Kidney (tissue), 14 donors: Measurements from ENCODE around the gene LIAS. TPM values are rescaled to one million over a fixed set of nuclear protein-coding genes. Genes with fewer than 3 reads are reported as not detected.

ENCODE experiments used
- DNase-seq, 5 donors: peaks; one replicate each; pipeline ENCODE4 v3.0.0-alpha.2; 2013 to 2020
- FAIRE-seq: peaks from 2 replicates; lab custom pipeline; 2012; peaks lifted over from hg19 to GRCh38; lab: Jason Lieb, UNC
- H3K27ac ChIP-seq, 2 donors: one replicate each; pipeline ENCODE4 v1.7.0; 2013; ENCODE audit warnings: low read depth in 2 of 2, low read length in 2 of 2, inconsistent platforms in 1 of 2
- H3K27me3 ChIP-seq: one replicate; pipeline ENCODE4 v1.7.1; 2013; ENCODE audit warnings: low read length, inconsistent platforms; ENCODE audit not compliant: control insufficient read depth, insufficient read depth
- H3K36me3 ChIP-seq, 3 donors: one replicate each; pipeline versions ENCODE4 v1.7.0 to v1.7.1; 2013; ENCODE audit warnings: low read length in 3 of 3, control low read depth in 1 of 3, inconsistent platforms in 1 of 3; ENCODE audit not compliant: insufficient read depth in 3 of 3, control insufficient read depth in 2 of 3
- H3K4me1 ChIP-seq, 3 donors: one replicate each; pipeline versions ENCODE4 v1.7.0 to v1.7.1; 2013; ENCODE audit warnings: low read length in 3 of 3, inconsistent platforms in 1 of 3, low read depth in 1 of 3; ENCODE audit not compliant: control insufficient read depth in 2 of 3, insufficient read depth in 2 of 3
- H3K4me3 ChIP-seq, 3 donors: one replicate each; pipeline versions ENCODE4 v1.7.0 to v1.8.1; 2013; ENCODE audit warnings: low read length in 3 of 3, control low read depth in 1 of 3, inconsistent platforms in 1 of 3
- H3K9ac ChIP-seq, 3 donors: one replicate each; pipeline versions ENCODE4 v1.7.0 to v1.7.1; 2013; ENCODE audit warnings: low read length in 3 of 3, control low read depth in 1 of 3, inconsistent platforms in 1 of 3
- H3K9me3 ChIP-seq, 3 donors: one replicate each; pipeline versions ENCODE4 v1.7.0 to v1.7.1; 2013; ENCODE audit warnings: low read length in 3 of 3, control low read depth in 1 of 3, inconsistent platforms in 1 of 3; ENCODE audit not compliant: control insufficient read depth in 2 of 3, insufficient read depth in 1 of 3
- CTCF ChIP-seq: IDR thresholded peaks from 3 replicates; pipeline ENCODE4 v1.5.1; 2012; ENCODE audit warnings: mild to moderate bottlenecking, moderate library complexity, borderline replicate concordance; ENCODE audit not compliant: insufficient read depth; ENCODE audit errors: extremely low read depth
- intact Hi-C: fragments of 100-400 bp; cut with DNase I; formaldehyde crosslinking; loops from one replicate; pipeline ENCODE4 v1.11.1; 2022
- polyA plus RNA-seq: library from polyadenylated mRNA; stranded (reverse); fragments of 350-450 nt; fragmentation: Illumina TruSeq; extraction: RNeasy Lipid Tissue Mini Kit (QIAGEN cat#74804); gene quantifications from one replicate; pipeline ENCODE4 v1.2.3, GENCODE V29; 2014; ENCODE audit warnings: low read depth, low replicate concordance; ENCODE audit not compliant: insufficient read depth
- total RNA-seq: library from RNA; stranded (reverse); fragmentation: NEBNext Ultra II Directional; extraction: Animal tissue kit (Norgen Biotek cat#: 25700); gene quantifications from one replicate; pipeline ENCODE4 v1.2.1, GENCODE V29; 2021
- donor health status: control.
- donor health status: control.
- donor health status: control.
- donor health status: control.
- donor health status: control.
- donor health status: DM: yes; HTN: yes; CAD: no.
- donor health status: Normal renal cell carcinoma (clear cell type).

The LIAS gene
- total and polyA plus RNA-seq, 2 donors from 2014 or later: 14.9 to 30.5 TPM

- no peaks in the 10 kb centered on the region for H3K9me3 ChIP-seq
- H3K27me3 ChIP-seq: no peaks in the 10 kb centered on the region
- TF ChIP-seq CTCF: no peak
- DNase-seq (no peak), FAIRE-seq (no peak)
- H3K4me3 ChIP-seq: no peak overlapping the region
- no peak overlapping the region for H3K9ac ChIP-seq
- intact Hi-C loops: no loop called here
- H3K36me3 ChIP-seq: peaks cover 0 to 6% (median 3%) of the 10 kb centered on the region in 3 donors
- no peak overlapping the region for H3K27ac ChIP-seq
- H3K4me1 ChIP-seq: no peaks in the 10 kb centered on the region
Measured at GRCh38 chr4:39476187-39476895, 17.5 kb downstream of the LIAS start.

- Histone ChIP-seq H3K4me1 (no peaks in the 10 kb centered on the region), H3K4me3 (no peak overlapping the region), H3K36me3 (peaks cover 0 to 6% (median 3%) of the 10 kb centered on the region in 3 donors), H3K9me3 (no peaks in the 10 kb centered on the region), H3K9ac (no peak overlapping the region), H3K27ac (no peak overlapping the region), H3K27me3 (no peaks in the 10 kb centered on the region)
- FAIRE-seq (no peak), DNase-seq (peak in 1 of 5 donors; percentile 75)
- intact Hi-C loops: no loop called here
- no peak for TF ChIP-seq CTCF
Measured at GRCh38 chr4:39480251-39480650, 21.4 kb downstream of the LIAS start.

- H3K9me3 ChIP-seq: no peaks in the 10 kb centered on the region
- H3K36me3 ChIP-seq: peaks cover 0 to 6% (median 3%) of the 10 kb centered on the region in 3 donors
- FAIRE-seq: no peak
- intact Hi-C loops: no loop called here
- no peak overlapping the region for H3K4me3 ChIP-seq
- no peak overlapping the region for H3K27ac ChIP-seq
- no peaks in the 10 kb centered on the region for H3K27me3 ChIP-seq
- no peak for TF ChIP-seq CTCF
- no peaks in the 10 kb centered on the region for H3K4me1 ChIP-seq
- no peak for DNase-seq
- H3K9ac ChIP-seq: no peak overlapping the region
Measured at GRCh38 chr4:39480902-39481695, 22.2 kb downstream of the LIAS start.
